ENCODE measurements around the gene IGFALS. TPM values are rescaled to one million over a fixed set of nuclear protein-coding genes. Genes with fewer than 3 reads are reported as not detected.

Gene IGFALS
- total RNA-seq, 3 donors from 2014 or later = 0.51 to 1.9 (median 1.8) TPM

DNA sequence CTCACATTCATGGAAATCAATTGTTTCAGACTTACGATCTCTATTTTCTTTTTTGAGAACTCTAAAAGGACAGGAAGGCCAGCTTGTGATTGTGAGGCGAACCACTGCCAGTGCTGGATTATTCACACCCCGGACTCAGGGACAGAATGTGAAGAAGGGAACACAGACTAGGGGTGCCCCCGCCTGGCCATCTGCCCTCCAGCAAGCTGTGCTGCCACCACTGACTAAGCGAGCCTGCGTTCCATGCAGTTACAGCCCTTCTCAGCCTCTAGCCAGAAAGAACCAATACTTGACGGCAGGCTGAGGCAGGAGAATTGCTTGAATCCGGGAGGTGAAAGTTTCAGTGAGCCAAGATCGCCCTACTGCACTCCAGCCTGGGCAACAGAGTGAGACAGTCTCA lies 30.3 kb upstream of the IGFALS start:
- TF ChIP-seq, protein P1, sequence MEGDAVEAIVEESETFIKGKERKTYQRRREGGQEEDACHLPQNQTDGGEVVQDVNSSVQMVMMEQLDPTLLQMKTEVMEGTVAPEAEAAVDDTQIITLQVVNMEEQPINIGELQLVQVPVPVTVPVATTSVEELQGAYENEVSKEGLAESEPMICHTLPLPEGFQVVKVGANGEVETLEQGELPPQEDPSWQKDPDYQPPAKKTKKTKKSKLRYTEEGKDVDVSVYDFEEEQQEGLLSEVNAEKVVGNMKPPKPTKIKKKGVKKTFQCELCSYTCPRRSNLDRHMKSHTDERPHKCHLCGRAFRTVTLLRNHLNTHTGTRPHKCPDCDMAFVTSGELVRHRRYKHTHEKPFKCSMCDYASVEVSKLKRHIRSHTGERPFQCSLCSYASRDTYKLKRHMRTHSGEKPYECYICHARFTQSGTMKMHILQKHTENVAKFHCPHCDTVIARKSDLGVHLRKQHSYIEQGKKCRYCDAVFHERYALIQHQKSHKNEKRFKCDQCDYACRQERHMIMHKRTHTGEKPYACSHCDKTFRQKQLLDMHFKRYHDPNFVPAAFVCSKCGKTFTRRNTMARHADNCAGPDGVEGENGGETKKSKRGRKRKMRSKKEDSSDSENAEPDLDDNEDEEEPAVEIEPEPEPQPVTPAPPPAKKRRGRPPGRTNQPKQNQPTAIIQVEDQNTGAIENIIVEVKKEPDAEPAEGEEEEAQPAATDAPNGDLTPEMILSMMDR (IDR thresholded peaks at IDR 0.05) = no peak
- ATAC-seq = no peak

GRCh38 chr16:1822801-1823200 lies 29.3 kb upstream of the IGFALS start:
- intact Hi-C loops (cut with DNase I, micrococcal nuclease) = no loop called here
- Histone ChIP-seq H3K36me3 (ENCODE audit: low read depth) (peaks cover 5% of the 10 kb centered on the region), H3K4me1 (ENCODE audit: low read depth) (peaks cover 9% of the 10 kb centered on the region), H3K9me3 (no peaks in the 10 kb centered on the region), H3K4me3 (no peak overlapping the region)
- TF ChIP-seq, protein P1 (IDR thresholded peaks at IDR 0.05) = no peak
- peak in 1 of 3 donors; percentile 24 for DNase-seq
- no peak for ATAC-seq

More for the DNA sequence above, 30.3 kb upstream of the IGFALS start:
- peak in 2 of 3 donors; percentile 25 to 29 for DNase-seq
- peaks cover 20% of the 10 kb centered on the region for H3K4me1 ChIP-seq (ENCODE audit: low read depth)
- H3K36me3 ChIP-seq (ENCODE audit: low read depth) = peaks cover 5% of the 10 kb centered on the region
- intact Hi-C loops (cut with DNase I, micrococcal nuclease) = no loop called here
- H3K9me3 ChIP-seq = no peaks in the 10 kb centered on the region
- H3K4me3 ChIP-seq = no peak overlapping the region

DNA sequence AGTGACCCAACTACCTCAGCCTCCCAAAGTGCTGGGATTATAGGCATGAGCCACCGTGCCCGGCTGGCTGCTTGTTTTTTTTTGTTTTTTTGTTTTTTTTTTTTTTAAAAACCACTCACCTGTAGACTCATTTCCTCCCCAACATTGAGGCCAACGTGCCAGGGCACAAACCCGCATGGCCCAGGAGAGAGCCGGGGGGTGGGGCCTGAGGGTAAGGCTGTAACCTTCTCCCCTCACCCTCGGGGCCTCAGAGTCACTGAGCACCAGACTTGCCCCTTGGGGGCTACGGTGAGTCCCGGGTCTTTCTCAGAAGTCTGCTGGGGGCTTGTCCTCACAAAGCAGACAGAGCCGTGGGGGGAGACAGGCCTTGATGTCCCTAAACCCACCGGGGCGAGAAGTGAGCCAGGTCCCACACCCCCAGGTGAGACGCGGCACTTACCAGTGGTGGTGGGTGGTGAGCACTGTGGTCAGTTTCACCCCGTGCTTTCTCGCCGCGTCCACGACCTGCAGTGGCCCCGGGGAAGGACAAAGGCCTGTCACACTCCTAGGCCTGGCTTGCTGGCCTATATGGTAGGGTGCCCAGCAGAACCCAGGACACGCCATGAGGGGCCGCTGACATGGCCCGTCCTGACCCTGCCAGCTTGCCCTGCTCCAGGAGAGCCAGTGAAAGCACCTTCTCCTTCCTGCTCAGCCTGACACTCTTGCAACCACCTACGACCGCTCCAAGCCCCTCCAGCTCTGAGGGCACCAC lies 28.5 kb upstream of the IGFALS start:
- Histone ChIP-seq H3K4me1 (ENCODE audit: low read depth) (peaks cover 7% of the 10 kb centered on the region), H3K9me3 (no peaks in the 10 kb centered on the region), H3K4me3 (no peak overlapping the region), H3K36me3 (ENCODE audit: low read depth) (peaks cover 5% of the 10 kb centered on the region)
- TF ChIP-seq, protein P1 (IDR thresholded peaks at IDR 0.05) = no peak
- ATAC-seq = no peak
- DNase-seq = no peak
- intact Hi-C loops (cut with DNase I, micrococcal nuclease) = no loop called here

DNA sequence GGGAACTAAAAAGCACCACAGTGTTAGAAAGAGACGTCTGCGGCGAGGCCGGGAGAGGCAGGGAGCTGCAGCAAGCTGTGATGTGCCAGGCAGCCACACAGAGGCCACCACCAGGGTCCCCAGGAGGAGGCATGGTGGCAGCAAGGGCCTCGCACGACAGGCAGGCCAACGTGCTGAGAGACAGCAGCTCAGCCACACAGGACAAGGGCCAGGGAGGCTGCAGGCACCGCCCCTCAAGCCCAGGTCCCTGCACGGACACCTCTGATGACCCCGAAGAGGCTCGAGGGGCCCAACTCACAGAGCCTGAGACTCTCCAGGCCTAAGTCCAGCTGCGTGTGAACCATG lies 27.4 kb upstream of the IGFALS start:
- H3K36me3 ChIP-seq (ENCODE audit: low read depth) = peaks cover 10% of the 10 kb centered on the region
- intact Hi-C loops (cut with DNase I, micrococcal nuclease) = no loop called here
- ATAC-seq (no peak), DNase-seq (no peak)
- TF ChIP-seq, protein P1 (IDR thresholded peaks at IDR 0.05) = no peak
- peaks cover 7% of the 10 kb centered on the region for H3K4me1 ChIP-seq (ENCODE audit: low read depth)
- no peak overlapping the region for H3K4me3 ChIP-seq
- H3K9me3 ChIP-seq = no peaks in the 10 kb centered on the region

GRCh38 chr16:1820096-1820945 lies 26.8 kb upstream of the IGFALS start:
- TF ChIP-seq, protein P1 (IDR thresholded peaks at IDR 0.05) = no peak
- ATAC-seq (no peak), DNase-seq (no peak)
- intact Hi-C loops (cut with DNase I, micrococcal nuclease) = no loop called here
- no peak overlapping the region for H3K4me3 ChIP-seq
- peaks cover 10% of the 10 kb centered on the region for H3K36me3 ChIP-seq (ENCODE audit: low read depth)
- no peaks in the 10 kb centered on the region for H3K9me3 ChIP-seq
- peaks cover 3% of the 10 kb centered on the region for H3K4me1 ChIP-seq (ENCODE audit: low read depth)
